H1 (cell line): ENCODE measurements around the gene AGBL4. TPM values are rescaled to one million over a fixed set of nuclear protein-coding genes. Genes with fewer than 3 reads are reported as not detected.

ENCODE experiments used
- CTCF ChIA-PET: fragments of 300-600 bp; sonication (Branson Sonifier 250); formaldehyde crosslinking; loops from one replicate; lab custom pipeline; 2021; ENCODE audit not compliant: partially characterized antibody; lab: Charles Lee
- POLR2A ChIA-PET: fragments of 300-600 bp; sonication (Branson Sonifier 250); formaldehyde crosslinking; loops from one replicate; lab custom pipeline; 2021; ENCODE audit warnings: inconsistent platforms; ENCODE audit not compliant: partially characterized antibody; lab: Charles Lee
- DNase-seq, 2 experiments: peaks; one replicate each; pipeline versions ENCODE4 v3.0.0 to v3.0.0-alpha.2; 2010 to 2022; ENCODE audit warnings: low spot score in 2 of 2, low read depth in 1 of 2, mixed read lengths in 1 of 2
- FAIRE-seq: peaks from 2 replicates; lab custom pipeline; 2011; peaks lifted over from hg19 to GRCh38; lab: Jason Lieb, UNC
- H2AFZ ChIP-seq: 2 replicates; pipeline ENCODE4 v1.8.1; 2012; ENCODE audit warnings: low read length, inconsistent platforms
- H2AK5ac ChIP-seq: 2 replicates; pipeline ENCODE4 v1.6.1; 2013; ENCODE audit warnings: low read depth, low read length
- H2BK120ac ChIP-seq: replicated peaks from 2 replicates; pipeline ENCODE3; 2013; ENCODE audit warnings: low read depth, low read length, inconsistent platforms
- H2BK12ac ChIP-seq: 2 replicates; pipeline ENCODE4 v1.6.1; 2013; ENCODE audit warnings: low read depth, low read length
- H2BK15ac ChIP-seq: 2 replicates; pipeline ENCODE4 v1.6.1; 2013; ENCODE audit warnings: low read length
- H2BK20ac ChIP-seq: 2 replicates; pipeline ENCODE4 v1.6.1; 2013; ENCODE audit warnings: low read length
- H2BK5ac ChIP-seq: 2 replicates; pipeline ENCODE4 v1.6.1; 2013; ENCODE audit warnings: low read depth, low read length
- H3K14ac ChIP-seq: 2 replicates; pipeline ENCODE4 v1.6.1; 2013; ENCODE audit warnings: inconsistent platforms; ENCODE audit not compliant: insufficient read length
- H3K18ac ChIP-seq: 2 replicates; pipeline ENCODE4 v1.6.1; 2013; ENCODE audit warnings: low read length; ENCODE audit errors: extremely low read depth
- H3K23ac ChIP-seq: 2 replicates; pipeline ENCODE4 v1.6.1; 2013; ENCODE audit warnings: inconsistent platforms; ENCODE audit not compliant: insufficient read length
- H3K23me2 ChIP-seq: 2 replicates; pipeline ENCODE4 v1.6.1; 2013; ENCODE audit warnings: low read depth, low read length
- H3K27ac ChIP-seq: 2 replicates; pipeline ENCODE4 v1.6.1; 2011; ENCODE audit warnings: low read depth, low read length, inconsistent platforms
- H3K27me3 ChIP-seq, 4 experiments: replicated peaks in 1 of 4; 1 replicate in 1 of 4; 2 replicates in 3 of 4; pipeline versions ENCODE4 v1.6.1 to v1.8.1; 2011 to 2013; ENCODE audit warnings: low read length in 3 of 4, mild to moderate bottlenecking in 3 of 4, inconsistent platforms in 2 of 4, mixed read lengths in 2 of 4, moderate library complexity in 1 of 4; ENCODE audit not compliant: control insufficient read depth in 3 of 4, insufficient read depth in 3 of 4; ENCODE audit errors: extremely low read depth in 1 of 4
- H3K36me3 ChIP-seq, 4 experiments: 2 replicates each; pipeline versions ENCODE4 v1.6.1 to v1.8.1; 2011 to 2013; ENCODE audit warnings: mild to moderate bottlenecking in 4 of 4, low read length in 3 of 4, moderate library complexity in 2 of 4, control low read depth in 1 of 4, inconsistent platforms in 1 of 4; ENCODE audit not compliant: insufficient read depth in 4 of 4, control insufficient read depth in 2 of 4
- H3K4ac ChIP-seq: replicated peaks from 2 replicates; pipeline ENCODE3; 2013; ENCODE audit warnings: low read length, low read depth, mixed read lengths, inconsistent platforms; ENCODE audit not compliant: insufficient read length
- H3K4me1 ChIP-seq, 4 experiments: replicated peaks in 1 of 4; 1 replicate in 1 of 4; 2 replicates in 3 of 4; pipeline versions ENCODE4 v1.6.1 to v1.8.1; 2011 to 2013; ENCODE audit warnings: low read length in 3 of 4, inconsistent platforms in 2 of 4, mixed read lengths in 1 of 4; ENCODE audit not compliant: insufficient read depth in 4 of 4, control insufficient read depth in 3 of 4
- H3K4me2 ChIP-seq, 2 experiments: 2 replicates each; pipeline versions ENCODE4 v1.6.1 to v1.8.1; 2011 to 2013; ENCODE audit warnings: low read depth in 2 of 2, low read length in 2 of 2, control low read depth in 1 of 2, inconsistent platforms in 1 of 2, mild to moderate bottlenecking in 1 of 2; ENCODE audit not compliant: insufficient read depth in 1 of 2
- H3K4me3 ChIP-seq, 4 experiments: fragments of 200-600, 300-600 bp in 1 of 4; sonication (generic), shearing (Covaris generic), sonication (Bioruptor Twin) in 1 of 4; 2 replicates each; pipeline versions ENCODE4 v1.5.1 to v1.8.1; 2011 to 2016; ENCODE audit warnings: low read length in 4 of 4, low read depth in 3 of 4, control low read depth in 2 of 4, inconsistent platforms in 2 of 4, mild to moderate bottlenecking in 2 of 4, mixed read lengths in 1 of 4, moderate library complexity in 1 of 4; ENCODE audit not compliant: insufficient read depth in 2 of 4; ENCODE audit errors: extremely low read depth in 1 of 4
- H3K56ac ChIP-seq: replicated peaks from 2 replicates; pipeline ENCODE3; 2013; ENCODE audit warnings: low read depth, mild to moderate bottlenecking, mixed read lengths, low read length, inconsistent platforms; ENCODE audit not compliant: insufficient read length
- H3K79me1 ChIP-seq: 2 replicates; pipeline ENCODE4 v1.6.1; 2013; ENCODE audit warnings: low read depth, low read length, control low read depth
- H3K79me2 ChIP-seq, 2 experiments: 2 replicates each; pipeline versions ENCODE4 v1.6.1 to v1.8.1; 2012 to 2013; ENCODE audit warnings: low read length in 2 of 2, mild to moderate bottlenecking in 2 of 2, inconsistent platforms in 1 of 2; ENCODE audit not compliant: insufficient read depth in 2 of 2, control insufficient read depth in 1 of 2
- H3K9ac ChIP-seq, 4 experiments: replicated peaks in 1 of 4; 1 replicate in 1 of 4; 2 replicates in 3 of 4; pipeline versions ENCODE4 v1.6.1 to v1.8.1; 2011 to 2013; ENCODE audit warnings: low read depth in 3 of 4, low read length in 3 of 4, control low read depth in 2 of 4, mild to moderate bottlenecking in 2 of 4, moderate library complexity in 2 of 4, inconsistent platforms in 1 of 4; ENCODE audit errors: extremely low read depth in 1 of 4
- H3K9me3 ChIP-seq, 2 experiments: 2 replicates each; pipeline versions ENCODE4 v1.6.1 to v1.8.1; 2012 to 2013; ENCODE audit warnings: mild to moderate bottlenecking in 2 of 2, moderate library complexity in 2 of 2, control low read depth in 1 of 2, inconsistent platforms in 1 of 2, low read depth in 1 of 2, low read length in 1 of 2, mixed read lengths in 1 of 2; ENCODE audit not compliant: insufficient read depth in 2 of 2
- H4K20me1 ChIP-seq, 2 experiments: replicated peaks in 1 of 2; 2 replicates each; pipeline versions ENCODE3 to v1.8.1; 2011 to 2013; ENCODE audit warnings: inconsistent platforms in 2 of 2, low read length in 2 of 2, mild to moderate bottlenecking in 1 of 2; ENCODE audit not compliant: insufficient read depth in 2 of 2, control insufficient read depth in 1 of 2
- H4K5ac ChIP-seq: 2 replicates; pipeline ENCODE4 v1.6.1; 2013; ENCODE audit warnings: low read length, low read depth, mixed read lengths, inconsistent platforms; ENCODE audit not compliant: insufficient read length
- H4K8ac ChIP-seq: 2 replicates; pipeline ENCODE4 v1.8.0; 2013; ENCODE audit warnings: mild to moderate bottlenecking, moderate library complexity, low read length, inconsistent platforms; ENCODE audit not compliant: insufficient read depth; ENCODE audit errors: extremely low read depth
- H4K91ac ChIP-seq: replicated peaks from 2 replicates; pipeline ENCODE3; 2013; ENCODE audit warnings: low read length, mixed read lengths, inconsistent platforms; ENCODE audit not compliant: insufficient read length
- CEBPB ChIP-seq: IDR thresholded peaks from 2 replicates; pipeline ENCODE4 v1.6.1; 2012; ENCODE audit warnings: low read depth, low read length
- CREB1 ChIP-seq: IDR thresholded peaks from 2 replicates; pipeline ENCODE4 v1.6.1; 2012; ENCODE audit warnings: inconsistent platforms
- GTF2F1 ChIP-seq: IDR thresholded peaks from 2 replicates; pipeline ENCODE4 v1.6.1; 2012; ENCODE audit warnings: low read depth, low read length, improper control_type of control experiment, borderline replicate concordance
- HDAC2 ChIP-seq, 2 experiments: fragments of 300-600 bp in 1 of 2; sonication (generic) in 1 of 2; IDR thresholded peaks; 2 replicates each; pipeline ENCODE4 v1.6.1; 2011 to 2012; ENCODE audit warnings: low read depth in 2 of 2, low read length in 2 of 2, mild to moderate bottlenecking in 2 of 2, moderate library complexity in 2 of 2, borderline replicate concordance in 1 of 2, inconsistent platforms in 1 of 2
- JUN ChIP-seq: IDR thresholded peaks from 2 replicates; pipeline ENCODE4 v1.6.1; 2011; ENCODE audit warnings: low read depth, mild to moderate bottlenecking, improper control_type of control experiment, low read length
- KDM1A ChIP-seq: fragments of 200-600, 300-600 bp; sonication (generic); IDR thresholded peaks from 2 replicates; pipeline ENCODE4 v1.7.1; 2016; ENCODE audit warnings: mild to moderate bottlenecking, low read length, borderline replicate concordance
- MAX ChIP-seq: IDR thresholded peaks from 2 replicates; pipeline ENCODE4 v1.6.1; 2012; ENCODE audit warnings: inconsistent platforms
- POLR2A ChIP-seq, 2 experiments: IDR thresholded peaks; 1 replicate in 1 of 2; 2 replicates in 1 of 2; pipeline ENCODE4 v1.6.1; 2011; ENCODE audit warnings: low read depth in 2 of 2, low read length in 2 of 2, mild to moderate bottlenecking in 2 of 2; ENCODE audit errors: control extremely low read depth in 1 of 2
- SAP30 ChIP-seq: fragments of 300-600 bp; sonication (generic); IDR thresholded peaks from 2 replicates; pipeline ENCODE4 v1.7.1; 2012; ENCODE audit warnings: low read length, moderate library complexity, mild to moderate bottlenecking, inconsistent platforms; ENCODE audit not compliant: insufficient read depth, insufficient replicate concordance
- SIRT6 ChIP-seq: IDR thresholded peaks from one replicate; pipeline ENCODE4 v1.7.1; 2012; ENCODE audit warnings: low read length, inconsistent platforms
- SP2 ChIP-seq: IDR thresholded peaks from 2 replicates; pipeline ENCODE4 v1.6.1; 2012; ENCODE audit warnings: mild to moderate bottlenecking, low read length, inconsistent platforms
- TEAD4 ChIP-seq: IDR thresholded peaks from 2 replicates; pipeline ENCODE4 v1.6.1; 2012; ENCODE audit warnings: low read depth, low read length, inconsistent platforms, mixed read lengths
- USF2 ChIP-seq: IDR thresholded peaks from 2 replicates; pipeline ENCODE4 v1.6.1; 2011; ENCODE audit warnings: low read length, improper control_type of control experiment
- YY1 ChIP-seq: IDR thresholded peaks from 2 replicates; pipeline ENCODE4 v1.6.1; 2011; ENCODE audit warnings: low read depth, mild to moderate bottlenecking, low read length
- polyA plus RNA-seq, 7 experiments: library from polyadenylated mRNA; depleted of rRNA in 3 of 7; stranded (reverse) in 5 of 7; unstranded in 2 of 7; fragments of >200 nt in 5 of 7; fragments of 200-250 nt in 2 of 7; gene quantifications; 1 replicate in 5 of 7; 2 replicates in 1 of 7; 4 replicates in 1 of 7; pipeline versions ENCODE4 v1.2.1 to v1.2.3, GENCODE V29; 2011 to 2013; ENCODE audit warnings: missing spikeins in 2 of 7, mixed read lengths in 2 of 7
- total RNA-seq: library from RNA; stranded (reverse); fragmentation: NEBNext Ultra II Directional; extraction: Animal tissue kit (Norgen Biotek cat#: 25700); gene quantifications from 2 replicates; pipeline ENCODE4 v1.2.1, GENCODE V29; 2021

The AGBL4 gene
- total and polyA plus RNA-seq, 2 of the 8 experiments (the other 6 are each of a cell fraction or from before 2014, with no cell fraction given) = 0.41 to 0.45 TPM

GRCh38 chr1:48720929-48721328 is 1302.8 kb downstream of the AGBL4 start:
- CTCF ChIA-PET = interaction anchor here (0.8 to 1.5 kb wide), 2 partner anchors 21 to 148 kb away, joined by 3 read pairs; no protein-coding TSS in a partner anchor
- H2AFZ ChIP-seq = no peak overlapping the region
- no peak overlapping the region for H3K23ac ChIP-seq
- H3K4me3 ChIP-seq = no peak overlapping the region
- no peak overlapping the region for H3K14ac ChIP-seq
- POLR2A ChIA-PET = no interaction called here
- no peaks in the 10 kb centered on the region for H3K36me3 ChIP-seq
- no peak overlapping the region for H2BK120ac ChIP-seq
- no peak for FAIRE-seq
- no peak overlapping the region for H3K56ac ChIP-seq
- no peak overlapping the region for H3K9ac ChIP-seq
- H4K5ac ChIP-seq = no peak overlapping the region
- no peak overlapping the region for H3K18ac ChIP-seq
- no peak overlapping the region for H2BK20ac ChIP-seq
- H2BK12ac ChIP-seq = no peak overlapping the region
- H2AK5ac ChIP-seq = no peak overlapping the region
- no peak overlapping the region for H3K27ac ChIP-seq
- no peaks in the 10 kb centered on the region for H3K79me1 ChIP-seq
- H3K4me1 ChIP-seq = no peaks in the 10 kb centered on the region
- H3K79me2 ChIP-seq = no peaks in the 10 kb centered on the region
- no peak overlapping the region for H3K4ac ChIP-seq
- no peaks in the 10 kb centered on the region for H3K27me3 ChIP-seq
- no peaks in the 10 kb centered on the region for H3K23me2 ChIP-seq
- no peak overlapping the region for H4K8ac ChIP-seq
- no peaks in the 10 kb centered on the region for H3K9me3 ChIP-seq
- H2BK5ac ChIP-seq = no peak overlapping the region
- no peak for DNase-seq
- H4K91ac ChIP-seq = no peak overlapping the region
- no peaks in the 10 kb centered on the region for H4K20me1 ChIP-seq
- H2BK15ac ChIP-seq = no peak overlapping the region
- no peak overlapping the region for H3K4me2 ChIP-seq
- TF ChIP-seq USF2 (no peak), CREB1 (no peak), CEBPB (no peak), HDAC2 (IDR thresholded peaks at IDR 0.05; ENCODE audit: borderline replicate concordance in 1 of 2, low read depth in 2 of 2, low read length in 2 of 2) (no peak), POLR2A (IDR thresholded peaks at IDR 0.05; ENCODE audit: control extremely low read depth in 1 of 2, low read depth in 2 of 2, low read length in 2 of 2) (no peak), MAX (no peak), SP2 (no peak), KDM1A (no peak), GTF2F1 (no peak), SIRT6 (no peak), SAP30 (no peak), JUN (no peak), YY1 (no peak), TEAD4 (no peak)
